GM19099 (cell line): ENCODE data around the gene APC2.

Source experiments
- POLR2A ChIP-seq: IDR thresholded peaks from 3 replicates; pipeline ENCODE4 v1.6.1; 2011; ENCODE audit warnings: low read depth; ENCODE audit not compliant: insufficient read length; ENCODE audit errors: extremely low read depth

The APC2 gene

GRCh38 chr19:1449467-1450442, at the start of gene APC2:
Gene APC2 (plus strand): TSS chr19:1450121. CDS start chr19:1453002, 2,881 bp downstream.
- no peak for TF ChIP-seq POLR2A

GRCh38 chr19:1400281-1401137, 49.4 kb upstream of the APC2 start:
- TF ChIP-seq POLR2A = no peak

GRCh38 chr19:1401138-1401888, 48.6 kb upstream of the APC2 start, which contains the start of gene GAMT:
Gene GAMT (minus strand): TSS chr19:1401542. CDS start chr19:1401476, 66 bp downstream.
- TF ChIP-seq POLR2A = peak; percentile 53

- no peak for TF ChIP-seq POLR2A
These were observed 48.1 kb upstream of the APC2 start for GRCh38 chr19:1401889-1402217.

GRCh38 chr19:1402411-1403070, 47.4 kb upstream of the APC2 start:
- no peak for TF ChIP-seq POLR2A

- no peak for TF ChIP-seq POLR2A
These were observed 43.0 kb upstream of the APC2 start for GRCh38 chr19:1406774-1407527.

- no peak for TF ChIP-seq POLR2A
These were observed 42.2 kb upstream of the APC2 start, which contains the start of gene DAZAP1 for GRCh38 chr19:1407528-1408299. Gene DAZAP1 (plus strand): TSS chr19:1407586. CDS start chr19:1407774, 188 bp downstream.

- TF ChIP-seq POLR2A = peak; percentile 14
These were observed 41.4 kb upstream of the APC2 start for GRCh38 chr19:1408300-1409203.

GRCh38 chr19:1409204-1410005, 40.5 kb upstream of the APC2 start:
- no peak for TF ChIP-seq POLR2A

- TF ChIP-seq POLR2A = no peak
These were observed 39.7 kb upstream of the APC2 start for GRCh38 chr19:1410136-1410786.
